ENCODE measurements around the gene TMTC4.
A peak's percentile ranks its signal among the peaks of the same experiment; 100 is the strongest.

The TMTC4 gene

DNA sequence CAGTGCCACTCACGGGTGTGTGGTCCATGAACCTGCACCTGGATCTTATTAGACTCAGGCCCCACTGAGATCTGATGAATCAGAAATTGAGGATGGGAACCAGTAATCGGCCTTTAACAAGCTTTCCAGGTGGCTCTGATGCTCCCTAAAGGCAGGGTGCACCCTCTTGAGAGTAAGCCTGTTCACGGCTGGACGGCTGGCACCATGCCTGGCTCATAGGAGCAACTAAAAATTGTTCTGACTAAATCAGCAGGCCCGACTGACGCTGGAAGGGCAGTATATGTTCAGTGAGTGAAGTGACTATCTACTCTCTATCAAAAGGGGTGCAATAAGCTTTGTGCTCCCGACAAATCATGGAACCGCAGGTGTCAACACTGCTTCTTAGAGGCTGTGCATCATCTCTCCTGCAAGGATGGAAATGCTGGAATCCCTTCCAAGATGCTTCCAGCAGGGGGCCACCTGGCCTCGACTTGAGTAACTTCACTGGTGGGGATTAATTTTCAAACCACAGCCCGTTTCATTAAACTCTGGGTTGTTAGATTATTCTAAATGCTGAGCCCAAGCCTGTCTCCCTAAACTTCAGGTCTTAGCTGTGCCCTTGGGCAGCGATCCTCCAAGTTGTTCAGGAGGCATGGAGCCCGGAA, 28.4 kb downstream of the TMTC4 start:
- Histone ChIP-seq H3K27me3 (ENCODE audit: control insufficient read depth, low read length) (no peaks in the 10 kb centered on the region), H3F3A (ENCODE audit: control insufficient read depth, insufficient read depth) (peaks cover 3% of the 10 kb centered on the region; the same call in 1 of the 2 replicates), H3K27ac (ENCODE audit: low read depth, low read length) (no peak overlapping the region), H3K9me2 (replicated peaks; ENCODE audit: control insufficient read depth, low read length) (no peaks in the 10 kb centered on the region), H3K79me2 (ENCODE audit: control insufficient read depth, low read length) (no peaks in the 10 kb centered on the region), H3K4me2 (ENCODE audit: low read length) (no peak overlapping the region), H4K20me1 (ENCODE audit: control insufficient read depth, insufficient read depth, low read depth, low read length) (no peaks in the 10 kb centered on the region; the same call in 1 of the 2 replicates), H3K9me3 (ENCODE audit: control insufficient read depth, insufficient read depth, low read length) (no peaks in the 10 kb centered on the region), H3K4me1 (ENCODE audit: control insufficient read depth, low read length) (no peaks in the 10 kb centered on the region), H3K36me3 (ENCODE audit: control insufficient read depth, low read length) (peaks cover 21% of the 10 kb centered on the region), H3K4me3 (ENCODE audit: low read length) (no peak overlapping the region)
- no peak for TF ChIP-seq EZH2phosphoT487 (IDR thresholded peaks at IDR 0.05; ENCODE audit: borderline replicate concordance, low read length)
- TF ChIP-seq, protein P1, sequence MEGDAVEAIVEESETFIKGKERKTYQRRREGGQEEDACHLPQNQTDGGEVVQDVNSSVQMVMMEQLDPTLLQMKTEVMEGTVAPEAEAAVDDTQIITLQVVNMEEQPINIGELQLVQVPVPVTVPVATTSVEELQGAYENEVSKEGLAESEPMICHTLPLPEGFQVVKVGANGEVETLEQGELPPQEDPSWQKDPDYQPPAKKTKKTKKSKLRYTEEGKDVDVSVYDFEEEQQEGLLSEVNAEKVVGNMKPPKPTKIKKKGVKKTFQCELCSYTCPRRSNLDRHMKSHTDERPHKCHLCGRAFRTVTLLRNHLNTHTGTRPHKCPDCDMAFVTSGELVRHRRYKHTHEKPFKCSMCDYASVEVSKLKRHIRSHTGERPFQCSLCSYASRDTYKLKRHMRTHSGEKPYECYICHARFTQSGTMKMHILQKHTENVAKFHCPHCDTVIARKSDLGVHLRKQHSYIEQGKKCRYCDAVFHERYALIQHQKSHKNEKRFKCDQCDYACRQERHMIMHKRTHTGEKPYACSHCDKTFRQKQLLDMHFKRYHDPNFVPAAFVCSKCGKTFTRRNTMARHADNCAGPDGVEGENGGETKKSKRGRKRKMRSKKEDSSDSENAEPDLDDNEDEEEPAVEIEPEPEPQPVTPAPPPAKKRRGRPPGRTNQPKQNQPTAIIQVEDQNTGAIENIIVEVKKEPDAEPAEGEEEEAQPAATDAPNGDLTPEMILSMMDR (IDR thresholded peaks at IDR 0.05; ENCODE audit: low read depth, low read length, poor library complexity, severe bottlenecking): peak; percentile 40

DNA sequence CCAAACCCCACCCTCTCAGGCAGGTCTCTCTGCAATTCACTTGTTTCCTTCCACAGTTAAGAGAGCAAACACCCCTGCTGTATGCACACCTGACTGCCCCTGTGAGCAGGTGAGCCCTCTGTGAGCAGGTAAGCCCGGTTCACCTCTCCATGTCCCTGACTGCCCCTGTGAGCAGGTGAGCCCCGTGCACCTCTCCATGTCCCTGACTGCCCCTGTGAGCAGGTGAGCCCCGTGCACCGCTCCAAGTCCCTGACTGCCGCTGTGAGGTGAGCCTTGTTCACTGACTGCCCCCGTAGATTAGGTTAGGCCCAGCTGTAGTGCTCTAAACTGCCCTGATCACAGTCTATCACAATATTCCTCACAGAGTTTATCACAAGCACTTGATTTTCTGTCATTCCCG, 29.2 kb downstream of the TMTC4 start:
- Histone ChIP-seq H3K27me3 (ENCODE audit: control insufficient read depth, low read length) (no peaks in the 10 kb centered on the region), H3K9me3 (ENCODE audit: control insufficient read depth, insufficient read depth, low read length) (no peaks in the 10 kb centered on the region), H3K4me3 (ENCODE audit: low read length) (no peak overlapping the region), H3K79me2 (ENCODE audit: control insufficient read depth, low read length) (no peaks in the 10 kb centered on the region), H3K27ac (ENCODE audit: low read depth, low read length) (no peak overlapping the region), H3K9me2 (replicated peaks; ENCODE audit: control insufficient read depth, low read length) (no peaks in the 10 kb centered on the region), H3K36me3 (ENCODE audit: control insufficient read depth, low read length) (peaks cover 25% of the 10 kb centered on the region), H4K20me1 (ENCODE audit: control insufficient read depth, insufficient read depth, low read depth, low read length) (no peaks in the 10 kb centered on the region; the same call in 1 of the 2 replicates), H3K4me1 (ENCODE audit: control insufficient read depth, low read length) (no peaks in the 10 kb centered on the region), H3F3A (ENCODE audit: control insufficient read depth, insufficient read depth) (peaks cover 3% of the 10 kb centered on the region; the same call in 1 of the 2 replicates), H3K4me2 (ENCODE audit: low read length) (no peak overlapping the region)
- TF ChIP-seq, protein P1 (IDR thresholded peaks at IDR 0.05; ENCODE audit: low read depth, low read length, poor library complexity, severe bottlenecking): no peak
- TF ChIP-seq EZH2phosphoT487 (IDR thresholded peaks at IDR 0.05; ENCODE audit: borderline replicate concordance, low read length): no peak

DNA sequence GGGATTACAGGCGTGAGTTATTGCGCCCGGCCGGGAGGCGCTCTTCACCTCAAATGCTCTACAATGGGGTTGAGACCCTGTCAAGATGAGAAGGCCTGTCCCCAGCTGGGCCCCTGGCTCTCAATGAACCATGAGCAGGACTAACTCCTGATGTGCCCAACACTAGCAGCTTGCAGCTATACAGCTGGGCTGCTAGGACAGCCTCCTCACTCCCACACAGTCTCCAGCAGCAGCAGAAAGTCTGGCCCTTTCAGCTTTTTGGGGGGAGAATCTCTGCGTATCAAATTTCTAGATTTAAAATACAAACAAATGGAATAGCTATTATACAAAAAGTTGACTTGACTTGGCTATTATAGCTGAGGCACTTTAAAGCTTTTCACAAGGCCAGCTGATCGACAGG, 30.2 kb downstream of the TMTC4 start:
- no peaks in the 10 kb centered on the region for H3F3A ChIP-seq (ENCODE audit: control insufficient read depth, insufficient read depth)
- no peak overlapping the region for H3K27ac ChIP-seq (ENCODE audit: low read depth, low read length)
- no peak for TF ChIP-seq EZH2phosphoT487 (IDR thresholded peaks at IDR 0.05; ENCODE audit: borderline replicate concordance, low read length)
- TF ChIP-seq, protein P1 (IDR thresholded peaks at IDR 0.05; ENCODE audit: low read depth, low read length, poor library complexity, severe bottlenecking): no peak
- H3K4me3 ChIP-seq (ENCODE audit: low read length): no peak overlapping the region
- H3K4me2 ChIP-seq (ENCODE audit: low read length): no peak overlapping the region
- H3K9me3 ChIP-seq (ENCODE audit: control insufficient read depth, insufficient read depth, low read length): no peaks in the 10 kb centered on the region
- H4K20me1 ChIP-seq (ENCODE audit: control insufficient read depth, insufficient read depth, low read depth, low read length): no peaks in the 10 kb centered on the region; the same call in 1 of the 2 replicates
- no peaks in the 10 kb centered on the region for H3K27me3 ChIP-seq (ENCODE audit: control insufficient read depth, low read length)
- H3K36me3 ChIP-seq (ENCODE audit: control insufficient read depth, low read length): peaks cover 23% of the 10 kb centered on the region
- H3K79me2 ChIP-seq (ENCODE audit: control insufficient read depth, low read length): no peaks in the 10 kb centered on the region
- H3K9me2 ChIP-seq (replicated peaks; ENCODE audit: control insufficient read depth, low read length): no peaks in the 10 kb centered on the region
- H3K4me1 ChIP-seq (ENCODE audit: control insufficient read depth, low read length): no peaks in the 10 kb centered on the region

All from DOHH2 (cell line).